ENCODE measurements around the gene ZFAND6.
"Not testable (repeated sequence)": the region's sequence is repeated elsewhere in the genome, so short reads cannot be mapped to it uniquely, and the experiment has no call there.

Gene ZFAND6

GRCh38 chr15:80058851-80059785 is at the start of gene ZFAND6:
TSS of gene ZFAND6 (plus strand) at chr15:80059676. CDS start at chr15:80120345, 60,669 bp downstream.
- peak; percentile 98 for DNase-seq

GRCh38 chr15:80010131-80010673 is 49.3 kb upstream of the ZFAND6 start:
- peak; percentile 57 for DNase-seq

GRCh38 chr15:80011041-80011523 is 48.4 kb upstream of the ZFAND6 start:
- not testable (repeated sequence) for DNase-seq

- no peak for DNase-seq
Measured at GRCh38 chr15:80011596-80011995, 47.9 kb upstream of the ZFAND6 start.

GRCh38 chr15:80012060-80012726 is 47.3 kb upstream of the ZFAND6 start:
- DNase-seq = no peak

GRCh38 chr15:80014186-80014585 is 45.3 kb upstream of the ZFAND6 start:
- DNase-seq = not testable (repeated sequence)

- no peak for DNase-seq
Measured at GRCh38 chr15:80015156-80015555, 44.3 kb upstream of the ZFAND6 start.

- not testable (repeated sequence) for DNase-seq
Measured at GRCh38 chr15:80016506-80016905, 43.0 kb upstream of the ZFAND6 start.

- DNase-seq = not testable (repeated sequence)
Measured at GRCh38 chr15:80017139-80017538, 42.3 kb upstream of the ZFAND6 start.

- DNase-seq = no peak
Measured at GRCh38 chr15:80019168-80019745, 40.2 kb upstream of the ZFAND6 start.

GRCh38 chr15:80020149-80020548 is 39.3 kb upstream of the ZFAND6 start:
- DNase-seq = not testable (repeated sequence)

- DNase-seq = no peak
Measured at GRCh38 chr15:80020731-80021130, 38.7 kb upstream of the ZFAND6 start.

- DNase-seq = no peak
Measured at GRCh38 chr15:80026310-80026709, 33.2 kb upstream of the ZFAND6 start.

- DNase-seq = no peak
Measured at GRCh38 chr15:80026754-80027153, 32.7 kb upstream of the ZFAND6 start.

GRCh38 chr15:80028937-80029336 is 30.5 kb upstream of the ZFAND6 start:
- no peak for DNase-seq

GRCh38 chr15:80031841-80032240 is 27.6 kb upstream of the ZFAND6 start:
- no peak for DNase-seq

GRCh38 chr15:80034629-80035028 is 24.8 kb upstream of the ZFAND6 start:
- no peak for DNase-seq

- DNase-seq = no peak
Measured at GRCh38 chr15:80036071-80036470, 23.4 kb upstream of the ZFAND6 start.

- DNase-seq = no peak
Measured at GRCh38 chr15:80041494-80042253, 17.8 kb upstream of the ZFAND6 start.

- no peak for DNase-seq
Measured at GRCh38 chr15:80042568-80042967, 16.9 kb upstream of the ZFAND6 start.

- DNase-seq = not testable (repeated sequence)
Measured at GRCh38 chr15:80045219-80045618, 14.3 kb upstream of the ZFAND6 start.

GRCh38 chr15:80049046-80049445 is 10.4 kb upstream of the ZFAND6 start:
- no peak for DNase-seq

Data from hematopoietic multipotent progenitor cell treated with erythropoietin and hydrocortisone succinate and interleukin-3 and kit ligand, for 6 days (in vitro differentiated cells).